Common myeloid progenitor, CD34-positive (primary cell): ENCODE measurements around the gene CCT7.

Source experiments
- CTCF ChIA-PET: fragments of 350-600 bp; sonication (Branson Sonifier 250); formaldehyde crosslinking; loops from one replicate; lab custom pipeline; 2021; ENCODE audit warnings: antibody characterized with exemption; lab: Charles Lee
- POLR2A ChIA-PET: fragments of 350-600 bp; sonication (Branson Sonifier 250); formaldehyde crosslinking; loops from one replicate; lab custom pipeline; 2021; ENCODE audit warnings: antibody characterized with exemption; lab: Charles Lee
- DNase-seq, 3 donors: peaks; one replicate each; pipeline versions ENCODE4 v3.0.0 to v3.0.0-alpha.2; 2013
- H3K27ac ChIP-seq, 2 experiments: 1 replicate in 1 of 2; 2 replicates in 1 of 2; pipeline ENCODE4 v1.7.0; 2013; ENCODE audit warnings: inconsistent platforms in 2 of 2, low read length in 2 of 2, mild to moderate bottlenecking in 2 of 2, low read depth in 1 of 2, moderate library complexity in 1 of 2; ENCODE audit not compliant: severe bottlenecking in 2 of 2, insufficient read depth in 1 of 2, poor library complexity in 1 of 2
- H3K27me3 ChIP-seq, 5 experiments: replicated peaks in 2 of 5; 1 replicate in 3 of 5; 2 replicates in 2 of 5; pipeline versions ENCODE4 v1.6.1 to v1.7.0; 2013; ENCODE audit warnings: low read length in 4 of 5, mild to moderate bottlenecking in 2 of 5, moderate library complexity in 2 of 5, inconsistent platforms in 1 of 5; ENCODE audit not compliant: insufficient read depth in 5 of 5, control insufficient read depth in 4 of 5
- H3K36me3 ChIP-seq, 4 experiments: 1 replicate in 2 of 4; 2 replicates in 2 of 4; pipeline versions ENCODE4 v1.6.1 to v1.7.0; 2013; ENCODE audit warnings: low read length in 3 of 4, control low read depth in 1 of 4, mild to moderate bottlenecking in 1 of 4; ENCODE audit not compliant: control insufficient read depth in 4 of 4, insufficient read depth in 4 of 4
- H3K4me1 ChIP-seq, 4 experiments: 1 replicate in 3 of 4; 2 replicates in 1 of 4; pipeline versions ENCODE4 v1.6.1 to v1.7.1; 2013; ENCODE audit warnings: low read length in 3 of 4, mild to moderate bottlenecking in 3 of 4, control low read depth in 1 of 4, inconsistent platforms in 1 of 4, moderate library complexity in 1 of 4; ENCODE audit not compliant: control insufficient read depth in 4 of 4, insufficient read depth in 4 of 4; ENCODE audit errors: control extremely low read depth in 1 of 4
- H3K4me3 ChIP-seq, 7 experiments: 1 replicate in 4 of 7; 2 replicates in 3 of 7; pipeline versions ENCODE4 v1.5.1 to v1.7.0; 2013; ENCODE audit warnings: mild to moderate bottlenecking in 7 of 7, low read length in 6 of 7, moderate library complexity in 6 of 7, inconsistent platforms in 2 of 7, low read depth in 2 of 7, control low read depth in 1 of 7; ENCODE audit not compliant: insufficient read depth in 4 of 7, control insufficient read depth in 1 of 7; ENCODE audit errors: extremely low read depth in 1 of 7
- H3K9me3 ChIP-seq, 5 experiments: 1 replicate in 4 of 5; 2 replicates in 1 of 5; pipeline versions ENCODE4 v1.6.1 to v1.7.1; 2013; ENCODE audit warnings: low read length in 4 of 5, mild to moderate bottlenecking in 2 of 5, inconsistent platforms in 1 of 5, low read depth in 1 of 5, moderate library complexity in 1 of 5; ENCODE audit not compliant: control insufficient read depth in 4 of 5, insufficient read depth in 2 of 5; ENCODE audit errors: control extremely low read depth in 1 of 5
- WGBS: methylation state at CpG from one replicate; pipeline ENCODE4 v1.1.5; 2013; ENCODE audit not compliant: insufficient coverage; 5-methylcytosine and 5-hydroxymethylcytosine counted together

CCT7 gene

GRCh38 chr2:73244580-73244979 lies 10.5 kb downstream of the CCT7 start:
- Histone ChIP-seq H3K27ac (no peak overlapping the region), H3K4me3 (no peak overlapping the region), H3K27me3 (no peaks in the 10 kb centered on the region), H3K4me1 (no peaks in the 10 kb centered on the region), H3K9me3 (no peaks in the 10 kb centered on the region), H3K36me3 (peaks cover 36 to 91% (median 80%) of the 10 kb centered on the region in 4 experiments)
- POLR2A ChIA-PET, result interaction anchor here (1.5 kb wide), 1 partner anchor 9 kb away, joined by 3 read pairs; no protein-coding TSS in a partner anchor
- WGBS, result 100% methylated on average over 2 of the region's 3 CpGs
- CTCF ChIA-PET, result interaction anchor here (1.1 to 1.6 kb wide), 3 partner anchors 9 to 49 kb away, joined by 3 to 7 read pairs (median 5); partner anchors contain the start of gene EGR4
- no peak for DNase-seq

- no peaks in the 10 kb centered on the region for H3K4me1 ChIP-seq
- H3K36me3 ChIP-seq, result peaks cover 48 to 97% (median 87%) of the 10 kb centered on the region in 4 experiments
- H3K9me3 ChIP-seq, result no peaks in the 10 kb centered on the region
- no peaks in the 10 kb centered on the region for H3K27me3 ChIP-seq
- H3K4me3 ChIP-seq, result no peak overlapping the region
- H3K27ac ChIP-seq, result peak overlapping the region in 1 of 2 experiments; percentile 2
- POLR2A ChIA-PET, result no interaction called here
- WGBS, result 80% methylated on average over 2 of the region's 3 CpGs
- no peak for DNase-seq
- CTCF ChIA-PET, result interaction anchor here (1.1 to 1.6 kb wide), 2 partner anchors 24 to 34 kb away, joined by 4 read pairs; no protein-coding TSS in a partner anchor
Measured at GRCh38 chr2:73246850-73247249, 12.7 kb downstream of the CCT7 start.

- POLR2A ChIA-PET, result no interaction called here
- Histone ChIP-seq H3K4me3 (no peak overlapping the region), H3K4me1 (peaks cover 0 to 8% (median 0%) of the 10 kb centered on the region in 4 experiments), H3K36me3 (peaks cover 50 to 98% (median 85%) of the 10 kb centered on the region in 4 experiments), H3K27me3 (no peaks in the 10 kb centered on the region), H3K27ac (no peak overlapping the region), H3K9me3 (no peaks in the 10 kb centered on the region)
- no peak for DNase-seq
- WGBS, result 92% methylated on average over 9 of the region's 9 CpGs
- CTCF ChIA-PET, result interaction anchor here (1.1 to 5.4 kb wide), 3 partner anchors 14 to 41 kb away, joined by 3 to 25 read pairs (median 5); partner anchors contain the start of gene PRADC1
Measured at GRCh38 chr2:73249636-73250035, 15.5 kb downstream of the CCT7 start.

GRCh38 chr2:73250872-73251846 lies 17.1 kb downstream of the CCT7 start:
- Histone ChIP-seq H3K36me3 (peaks cover 35 to 94% (median 81%) of the 10 kb centered on the region in 4 experiments), H3K27ac (no peak overlapping the region), H3K4me1 (peaks cover 0 to 8% (median 0%) of the 10 kb centered on the region in 4 experiments), H3K9me3 (no peaks in the 10 kb centered on the region), H3K27me3 (no peaks in the 10 kb centered on the region), H3K4me3 (no peak overlapping the region)
- ChIA-PET POLR2A (no interaction called here), CTCF (interaction anchor here (1.3 to 5.4 kb wide), 3 partner anchors 11 to 39 kb away, joined by 5 to 25 read pairs (median 5); no protein-coding TSS in a partner anchor)
- DNase-seq, result no peak
- WGBS, result 97% methylated on average over 12 of the region's 17 CpGs

GRCh38 chr2:73252238-73253027 lies 18.3 kb downstream of the CCT7 start:
- CTCF ChIA-PET, result interaction anchor here (1.0 to 5.4 kb wide), 4 partner anchors 8 to 38 kb away, joined by 3 to 25 read pairs (median 5); no protein-coding TSS in a partner anchor
- no peaks in the 10 kb centered on the region for H3K27me3 ChIP-seq
- WGBS, result 94% methylated on average over 12 of the region's 17 CpGs
- H3K9me3 ChIP-seq, result no peaks in the 10 kb centered on the region
- no peak for DNase-seq
- POLR2A ChIA-PET, result no interaction called here
- H3K4me3 ChIP-seq, result no peak overlapping the region
- peaks cover 29 to 83% (median 69%) of the 10 kb centered on the region in 4 experiments for H3K36me3 ChIP-seq
- H3K27ac ChIP-seq, result peak overlapping the region in 1 of 2 experiments; percentile 51
- peaks cover 0 to 8% (median 0%) of the 10 kb centered on the region in 4 experiments for H3K4me1 ChIP-seq

- no peak overlapping the region for H3K27ac ChIP-seq
- no peak for DNase-seq
- no peak overlapping the region for H3K4me3 ChIP-seq
- peaks cover 0 to 16% (median 0%) of the 10 kb centered on the region in 4 experiments for H3K4me1 ChIP-seq
- CTCF ChIA-PET, result interaction anchor here (0.7 to 5.4 kb wide), 7 partner anchors 9 to 360 kb away, joined by 3 to 25 read pairs (median 3); no protein-coding TSS in a partner anchor
- 33% methylated on average over 1 of the region's 2 CpGs for WGBS
- POLR2A ChIA-PET, result no interaction called here
- no peaks in the 10 kb centered on the region for H3K9me3 ChIP-seq
- peaks cover 29 to 84% (median 65%) of the 10 kb centered on the region in 4 experiments for H3K36me3 ChIP-seq
- no peaks in the 10 kb centered on the region for H3K27me3 ChIP-seq
Measured at GRCh38 chr2:73253400-73253799, 19.3 kb downstream of the CCT7 start.
